GM18858 (cell line): ENCODE results near the gene RRAGC.
"Not testable (repeated sequence)": the region's sequence is repeated elsewhere in the genome, so short reads cannot be mapped to it uniquely, and the experiment has no call there.

Source experiments
- ATAC-seq: cut with Tn5 transposase; IDR thresholded peaks from one replicate; pipeline ENCODE4 v1.9.1; 2021; ENCODE audit not compliant: unreplicated experiment

Gene RRAGC

DNA sequence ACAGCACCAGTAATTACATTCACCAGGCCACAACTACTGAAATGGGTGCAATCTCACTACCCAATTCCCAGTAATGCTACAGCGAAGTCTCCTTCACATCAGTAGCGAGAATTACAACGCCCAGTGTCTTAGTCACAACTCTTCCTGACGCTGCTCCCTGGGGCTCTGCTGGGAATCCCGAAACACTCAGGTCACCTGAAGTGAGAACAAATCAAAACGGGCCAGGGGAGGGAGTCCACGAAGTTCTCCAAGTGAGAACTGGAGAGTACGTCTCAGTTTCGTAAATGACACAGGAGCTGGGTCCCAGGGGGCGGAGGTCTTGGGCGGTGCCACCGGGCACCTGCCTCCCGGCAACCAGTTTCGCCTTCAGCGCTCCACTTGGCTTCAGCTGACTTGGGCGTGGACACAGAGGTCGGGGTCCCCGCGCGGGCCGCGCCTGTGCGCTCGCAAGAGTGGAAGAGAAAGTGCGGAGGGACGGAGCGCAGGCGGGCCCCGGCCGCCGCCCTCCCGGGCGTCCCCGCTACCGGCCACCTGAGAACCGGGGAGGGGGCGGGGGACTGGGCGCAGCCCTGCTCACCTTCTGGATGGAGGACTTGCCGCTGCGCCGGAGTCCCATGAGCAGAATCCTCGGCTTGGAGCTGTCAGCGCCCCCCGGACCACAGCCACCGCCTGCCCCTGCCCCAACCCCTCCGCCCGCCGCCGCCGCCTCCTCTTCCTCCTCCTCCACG is 575 bp downstream of the RRAGC start:
- peak; percentile 28 for ATAC-seq

DNA sequence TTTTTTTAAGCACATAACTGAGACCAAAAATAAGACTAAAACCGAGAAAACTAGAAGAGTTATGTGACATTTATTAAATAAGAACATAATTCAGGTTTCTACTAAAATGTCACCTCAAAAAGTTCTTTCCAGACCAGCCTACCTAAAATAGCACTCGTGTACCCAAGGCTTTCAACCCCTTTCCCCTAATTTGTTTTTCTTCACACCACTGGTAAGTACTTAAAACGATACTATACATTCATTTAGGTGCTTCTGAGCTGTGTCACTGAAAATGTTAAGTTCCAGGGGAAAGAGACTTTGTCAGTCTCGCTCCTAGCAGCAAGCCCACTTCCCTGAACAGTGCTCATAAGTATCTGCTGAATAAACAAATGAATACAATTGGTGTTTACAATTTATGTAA is 6.8 kb downstream of the RRAGC start:
- ATAC-seq: peak; percentile 41

DNA sequence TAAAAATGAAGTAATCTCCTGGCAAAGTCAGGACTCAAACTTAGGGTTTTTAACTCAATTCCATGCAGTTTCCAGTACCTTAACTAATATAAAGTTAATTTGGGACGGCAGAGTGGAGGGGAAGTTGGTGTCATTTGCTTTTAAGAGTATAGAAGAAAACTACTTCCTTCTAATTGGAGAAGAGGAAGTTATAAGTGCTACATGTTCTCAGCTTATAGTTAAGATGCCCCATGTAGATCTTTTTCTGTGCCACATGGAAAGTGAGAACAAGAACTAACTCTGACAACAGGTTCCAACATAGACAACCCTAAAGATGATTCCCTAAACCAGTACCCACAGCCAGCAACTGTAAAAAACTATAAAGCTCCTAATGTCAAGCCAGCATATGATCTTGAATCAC is 11.5 kb downstream of the RRAGC start:
- ATAC-seq: no peak

DNA sequence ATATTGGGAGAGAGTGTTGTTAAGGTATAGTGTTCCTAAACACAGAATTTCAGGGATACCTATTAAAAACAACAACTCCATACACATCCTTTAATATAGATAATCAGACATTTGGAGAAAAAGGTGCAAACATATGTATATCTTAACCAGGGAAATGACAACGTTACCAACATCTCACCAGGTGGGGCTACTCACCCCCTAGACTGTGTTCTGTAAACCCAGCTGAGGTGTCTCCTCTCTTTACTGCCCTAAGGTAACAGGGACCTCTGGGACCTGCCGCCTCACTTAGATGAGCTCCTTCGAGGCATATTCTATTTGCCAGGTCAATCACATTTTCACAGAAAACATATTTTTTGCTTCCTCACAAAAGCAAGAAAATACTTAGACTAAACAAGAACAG is 13.4 kb downstream of the RRAGC start:
- no peak for ATAC-seq

DNA sequence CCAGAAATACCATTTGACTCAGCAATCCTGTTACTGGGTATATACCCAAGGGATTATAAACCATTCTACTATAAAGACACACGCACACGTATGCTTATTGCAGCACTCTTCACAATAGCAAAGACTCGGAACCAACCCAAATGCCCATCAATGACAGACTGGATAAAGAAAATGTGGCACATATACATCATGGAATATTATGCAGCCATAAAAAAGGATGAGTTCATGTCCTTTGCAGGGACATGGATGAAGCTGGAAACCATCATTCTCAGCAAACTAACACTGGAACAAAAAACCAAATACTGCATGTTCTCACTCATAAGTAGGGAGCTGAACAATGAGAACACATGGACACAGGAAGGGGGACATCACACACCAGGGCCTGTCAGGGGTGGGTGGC is 14.5 kb downstream of the RRAGC start:
- not testable (repeated sequence) for ATAC-seq

DNA sequence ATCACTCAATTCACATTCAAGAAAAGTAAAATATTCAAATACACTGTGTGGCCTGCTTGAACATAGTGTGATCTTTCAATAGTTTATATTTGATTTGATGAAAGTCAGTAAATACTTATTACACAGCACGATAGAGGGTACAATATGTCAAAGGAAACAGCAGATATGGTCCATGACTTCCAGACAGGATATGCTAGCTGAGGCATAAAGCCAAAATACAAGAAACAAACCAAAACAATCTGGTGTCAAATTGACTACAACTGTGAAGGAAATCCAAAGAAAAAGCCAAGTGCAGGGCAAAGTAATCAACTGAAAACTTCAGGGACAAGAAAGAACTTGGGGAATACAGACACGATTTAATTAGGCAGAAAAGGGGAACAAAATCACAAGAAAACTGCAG is 19.3 kb downstream of the RRAGC start:
- no peak for ATAC-seq

DNA sequence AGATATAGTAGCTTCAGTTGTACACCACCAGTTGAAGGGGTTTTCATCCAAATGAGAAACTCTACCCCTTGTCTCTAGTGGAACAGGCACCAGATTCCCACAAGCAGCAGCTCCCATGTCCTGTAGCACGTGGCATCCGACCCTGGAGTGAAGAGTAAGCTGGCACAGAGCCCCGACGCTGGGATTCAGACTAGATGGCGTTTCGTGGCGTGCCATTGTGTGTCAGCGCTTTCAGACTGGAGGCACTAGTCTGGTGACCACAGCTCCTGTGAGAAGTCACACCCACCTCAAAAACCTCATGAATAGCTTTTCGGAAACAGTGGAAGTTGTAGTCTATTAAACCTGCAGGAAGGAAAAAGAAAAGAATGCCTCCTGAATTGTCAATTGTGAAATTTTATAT is 20.2 kb downstream of the RRAGC start:
- no peak for ATAC-seq

DNA sequence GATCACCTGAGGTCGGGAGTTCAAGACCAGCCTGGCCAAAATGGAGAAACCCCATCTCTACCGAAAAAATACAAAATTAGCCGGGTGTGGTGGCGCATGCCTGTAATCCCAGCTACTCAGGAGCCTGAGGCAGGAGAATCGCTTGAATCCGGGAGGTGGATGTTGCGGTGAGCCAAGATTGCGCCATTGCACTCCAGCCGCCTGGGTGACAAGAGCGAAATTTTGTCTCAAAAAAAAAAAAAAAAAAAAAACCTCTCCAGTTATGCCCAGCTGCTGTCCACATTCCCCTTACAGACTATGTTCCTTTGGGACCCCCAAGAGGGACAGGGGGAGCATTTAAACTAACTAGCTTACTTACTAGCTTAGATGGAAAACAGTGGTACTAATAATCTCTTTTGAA is 23.3 kb downstream of the RRAGC start:
- not testable (repeated sequence) for ATAC-seq

DNA sequence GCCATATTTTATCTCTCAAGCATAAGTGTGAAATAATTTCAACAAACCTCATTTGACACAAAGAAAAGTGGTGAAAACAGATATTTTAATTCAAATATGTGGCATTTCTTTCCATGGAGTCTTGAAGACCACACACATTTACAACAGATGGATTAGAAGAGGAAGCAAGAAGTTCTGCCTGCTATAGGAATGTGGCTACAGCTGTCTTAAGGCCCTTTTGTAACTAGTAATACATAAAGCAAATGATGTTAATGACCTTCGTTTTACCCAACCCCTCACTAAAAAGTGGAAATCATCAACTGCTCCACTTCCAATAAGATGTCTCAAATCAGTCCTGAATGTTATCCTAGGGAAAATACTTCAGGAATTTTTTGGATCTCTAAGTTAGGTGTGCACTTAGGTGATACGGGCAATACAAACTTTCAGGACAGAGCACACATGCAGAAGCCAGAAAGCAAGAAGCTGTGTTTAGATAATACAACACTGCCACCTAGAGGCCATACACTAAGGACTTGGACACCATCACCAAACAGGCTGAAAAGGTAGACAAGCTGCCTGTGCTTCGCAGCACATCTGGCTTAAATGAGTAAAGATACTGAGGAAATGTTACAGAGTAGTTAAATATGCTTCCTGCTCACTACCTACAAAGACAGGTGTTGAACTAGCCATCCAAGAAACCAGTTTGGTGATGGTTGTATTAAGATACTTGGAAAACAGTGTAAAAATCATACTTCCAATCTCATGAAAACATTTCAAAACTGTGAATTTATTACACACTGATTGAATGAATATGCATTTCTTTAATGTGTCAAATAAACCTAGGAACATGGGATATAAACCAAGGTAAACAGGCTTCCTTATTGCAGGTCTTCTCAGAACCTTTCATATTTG is 24.4 kb downstream of the RRAGC start:
- ATAC-seq: no peak

DNA sequence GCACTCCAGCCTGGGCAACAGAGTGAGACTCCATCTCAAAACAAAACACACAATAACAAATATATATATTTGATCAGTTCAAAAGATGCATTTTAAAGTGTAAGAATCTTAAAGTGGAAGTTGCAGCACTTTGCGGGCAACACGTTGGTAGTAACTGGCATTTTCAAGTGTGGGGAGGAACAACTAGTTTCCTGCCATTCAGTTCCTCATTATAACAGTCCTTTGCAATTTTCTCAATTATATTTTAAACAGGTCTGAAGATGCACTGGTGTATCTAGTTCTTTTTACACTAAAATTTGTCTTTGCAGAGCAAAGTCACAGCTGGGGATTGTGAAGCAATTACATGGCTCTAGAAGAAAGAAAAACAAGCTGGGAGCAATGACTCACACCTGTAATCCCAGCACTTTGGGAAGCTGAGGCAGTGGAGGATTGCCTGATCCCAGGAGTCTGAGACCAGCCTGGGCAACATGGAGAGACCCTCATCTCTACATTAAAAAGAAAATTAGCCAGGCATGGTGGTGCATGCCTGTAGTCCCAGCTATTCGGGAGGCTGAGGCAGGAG is 25.3 kb downstream of the RRAGC start:
- no peak for ATAC-seq

DNA sequence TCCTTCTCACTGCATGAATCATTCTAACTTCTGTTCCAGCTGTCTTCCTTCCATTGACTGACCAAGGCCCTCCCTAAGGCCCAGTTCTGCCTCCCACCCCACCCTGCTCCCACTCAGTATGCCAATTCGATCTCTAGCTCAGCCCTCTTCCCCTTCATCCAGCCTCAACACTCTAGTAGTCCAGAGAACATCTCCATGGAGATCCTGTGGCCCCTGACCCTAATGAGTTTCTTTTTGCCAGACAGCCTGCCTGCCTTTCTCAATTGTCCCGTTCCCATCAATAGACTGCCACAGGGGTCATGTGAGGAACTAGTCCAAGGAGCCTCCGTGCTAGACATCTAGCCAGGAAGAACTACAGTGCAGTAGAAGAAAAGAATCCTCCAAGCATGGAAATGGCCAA is 26.4 kb downstream of the RRAGC start:
- ATAC-seq: no peak

DNA sequence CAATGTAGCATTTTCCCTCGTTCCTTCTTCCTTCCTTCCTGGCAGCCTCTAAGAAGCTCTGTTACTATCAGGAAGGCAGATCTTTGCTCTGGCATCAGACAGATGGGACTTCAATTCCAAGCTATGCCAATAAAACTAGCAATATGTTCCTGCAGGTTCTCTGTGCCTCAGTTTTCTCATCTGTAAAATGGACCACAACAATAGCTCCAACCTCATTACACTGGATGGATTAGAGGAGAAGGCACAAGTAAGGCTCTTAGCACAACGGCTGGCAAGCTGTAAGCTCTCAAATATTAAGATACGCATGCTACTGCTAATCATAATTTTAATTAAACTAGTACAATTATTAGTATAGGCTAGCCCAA is 27.2 kb downstream of the RRAGC start:
- no peak for ATAC-seq

DNA sequence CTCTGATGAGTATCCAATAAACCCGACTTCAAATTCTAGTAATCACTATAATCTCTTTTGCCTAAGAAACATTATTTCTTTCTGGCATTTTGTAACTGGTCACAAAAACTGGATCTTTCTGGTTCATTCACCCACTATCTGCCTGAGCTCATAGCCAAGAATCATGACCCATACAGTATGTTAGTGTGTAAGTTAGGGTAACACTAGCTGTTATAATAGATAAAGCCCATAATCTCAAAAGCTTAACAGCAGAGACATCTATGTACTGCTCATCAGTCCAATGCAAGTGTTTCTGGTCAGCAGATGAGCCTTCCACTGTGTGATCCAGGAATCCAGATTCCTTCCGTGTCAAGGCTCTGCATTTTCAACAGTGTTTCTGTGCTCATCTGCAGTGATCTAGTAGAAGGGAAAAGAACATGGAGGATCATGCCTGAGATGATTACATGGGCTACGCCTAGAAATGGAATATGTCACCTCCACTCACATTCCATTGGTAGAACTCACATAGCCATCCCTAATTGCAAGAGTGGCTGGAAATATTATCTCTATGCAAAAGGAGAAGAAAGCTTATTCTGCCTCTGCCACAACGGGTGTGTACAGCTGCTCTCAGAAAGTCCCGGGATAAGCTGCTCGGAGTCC is 27.7 kb downstream of the RRAGC start:
- ATAC-seq: no peak

DNA sequence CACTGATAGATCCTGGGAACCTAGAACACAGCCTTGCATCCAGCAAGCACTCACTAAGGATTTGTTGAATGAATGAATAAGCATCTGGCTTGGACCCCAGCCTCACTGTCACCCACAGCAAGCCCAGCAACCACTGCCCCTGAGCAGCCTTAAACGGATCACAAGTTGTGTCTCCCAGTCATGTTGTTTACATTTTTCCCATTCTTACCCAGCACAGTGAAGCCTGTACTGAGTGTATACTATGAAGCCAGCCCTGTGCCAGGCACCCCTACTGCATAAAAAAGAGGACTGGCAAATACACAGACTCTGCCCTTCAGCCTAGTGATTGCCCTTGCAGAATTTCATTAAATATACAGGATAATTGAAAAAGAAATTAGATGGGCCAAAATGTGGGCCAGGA is 30.2 kb downstream of the RRAGC start:
- ATAC-seq: no peak

DNA sequence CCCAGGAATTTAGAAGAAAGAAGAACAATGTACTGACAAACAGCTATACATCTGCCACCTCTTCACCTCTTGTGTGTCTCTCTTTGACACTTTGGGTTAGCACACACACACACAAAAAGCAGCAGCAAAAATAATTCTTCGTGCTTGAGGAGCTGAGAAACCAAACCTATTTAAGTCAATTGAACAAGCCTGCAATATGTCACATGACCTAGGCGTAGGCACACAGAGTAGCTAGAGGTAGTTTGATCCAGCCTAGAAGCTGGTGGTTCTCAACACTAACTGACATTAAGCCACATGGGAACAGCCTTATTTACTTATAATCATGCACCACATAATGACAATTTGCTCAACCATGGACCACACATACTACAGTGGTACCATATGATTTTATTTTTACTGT is 32.3 kb downstream of the RRAGC start:
- no peak for ATAC-seq

DNA sequence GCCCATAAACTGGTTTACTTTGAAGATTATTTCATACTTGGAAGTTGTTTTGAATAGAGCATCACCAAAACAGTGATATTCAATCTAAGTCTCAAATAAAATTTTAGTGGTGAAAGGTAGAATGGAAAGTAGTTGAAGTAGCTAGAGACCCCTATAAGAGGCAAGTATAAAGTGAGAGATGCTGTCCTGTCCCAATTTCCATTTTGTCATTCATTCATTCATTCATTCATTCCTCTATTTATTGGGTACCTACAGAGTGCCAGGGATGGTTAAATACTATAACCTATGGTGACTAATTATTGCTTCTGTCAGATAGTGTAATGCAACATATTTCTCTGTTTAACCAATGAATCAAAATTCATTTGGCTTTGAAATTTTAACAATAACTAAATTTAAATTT is 32.7 kb downstream of the RRAGC start:
- no peak for ATAC-seq

DNA sequence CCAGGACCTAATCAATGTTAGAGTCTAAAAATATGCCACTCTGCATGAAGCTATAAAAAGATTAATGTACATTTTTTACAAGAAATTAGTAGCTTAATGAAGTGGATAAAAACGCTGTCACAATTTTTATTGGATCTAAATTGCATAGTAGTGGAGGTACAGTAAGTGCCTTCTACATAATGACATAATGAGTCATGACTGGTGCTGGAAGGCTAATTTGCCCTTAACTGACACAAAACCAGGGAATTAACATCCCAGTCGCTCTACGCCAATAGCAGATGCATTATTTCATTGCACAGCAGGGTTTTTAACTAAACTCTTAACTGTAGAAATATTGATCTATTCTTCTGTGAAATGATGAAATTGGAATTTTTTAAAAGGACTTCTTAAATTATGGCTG is 33.3 kb downstream of the RRAGC start:
- ATAC-seq: no peak

DNA sequence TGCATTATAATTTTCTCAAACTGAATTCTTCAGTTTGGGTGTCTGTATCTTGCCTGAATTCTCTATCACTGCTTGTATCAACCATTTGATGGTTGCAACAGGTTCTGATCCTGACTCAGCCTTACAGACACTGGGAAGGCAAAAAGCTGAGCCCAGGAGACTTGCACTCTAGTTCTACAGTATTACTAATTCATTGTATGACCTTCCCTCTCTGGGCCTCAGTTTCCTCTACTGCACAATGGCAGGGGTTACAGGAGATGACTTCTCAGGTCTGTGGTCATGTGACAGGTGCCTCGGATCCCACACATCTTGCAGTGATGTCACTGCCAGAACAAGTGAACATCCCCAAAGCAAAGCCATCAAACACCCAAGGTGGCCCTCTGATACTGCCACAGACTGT is 38.7 kb downstream of the RRAGC start:
- no peak for ATAC-seq

DNA sequence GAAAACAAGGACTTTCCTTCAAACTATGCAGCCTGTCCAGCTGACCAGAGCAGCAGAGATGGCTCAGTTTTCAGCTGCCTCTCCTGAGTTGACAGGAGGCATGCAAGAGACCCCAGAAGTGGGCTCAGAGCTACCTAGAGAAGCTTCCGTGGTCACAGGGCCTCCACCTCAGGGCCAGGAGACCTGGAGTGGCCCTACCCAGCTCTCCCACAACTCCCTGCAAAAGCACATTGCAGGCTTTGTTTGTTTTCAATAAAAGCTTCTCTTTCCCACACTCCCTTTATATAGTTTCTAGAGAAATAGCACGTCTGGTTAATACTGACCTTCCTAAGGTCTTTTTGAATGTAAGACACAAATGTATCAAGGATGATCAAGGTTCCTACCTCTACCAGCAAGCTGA is 40.1 kb downstream of the RRAGC start:
- no peak for ATAC-seq

DNA sequence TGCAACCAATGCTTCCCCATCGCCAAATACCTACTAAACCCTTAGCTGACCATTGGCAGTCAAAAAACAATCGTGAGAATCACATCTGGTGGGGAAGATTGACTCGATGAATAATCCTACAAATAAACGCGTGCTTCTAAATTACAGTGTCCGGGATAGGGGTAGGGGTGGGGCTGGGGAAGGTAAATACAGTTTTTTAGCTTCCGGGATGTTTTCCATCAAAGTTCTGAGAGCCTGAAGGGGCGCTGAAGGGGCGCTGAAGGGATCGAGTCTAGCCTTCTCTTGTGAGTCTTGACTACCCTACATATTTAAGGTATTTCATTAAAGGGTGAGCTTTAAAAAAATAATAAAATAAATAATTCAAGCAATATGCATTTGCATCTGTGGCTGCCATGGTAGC is 40.5 kb downstream of the RRAGC start:
- ATAC-seq: no peak

DNA sequence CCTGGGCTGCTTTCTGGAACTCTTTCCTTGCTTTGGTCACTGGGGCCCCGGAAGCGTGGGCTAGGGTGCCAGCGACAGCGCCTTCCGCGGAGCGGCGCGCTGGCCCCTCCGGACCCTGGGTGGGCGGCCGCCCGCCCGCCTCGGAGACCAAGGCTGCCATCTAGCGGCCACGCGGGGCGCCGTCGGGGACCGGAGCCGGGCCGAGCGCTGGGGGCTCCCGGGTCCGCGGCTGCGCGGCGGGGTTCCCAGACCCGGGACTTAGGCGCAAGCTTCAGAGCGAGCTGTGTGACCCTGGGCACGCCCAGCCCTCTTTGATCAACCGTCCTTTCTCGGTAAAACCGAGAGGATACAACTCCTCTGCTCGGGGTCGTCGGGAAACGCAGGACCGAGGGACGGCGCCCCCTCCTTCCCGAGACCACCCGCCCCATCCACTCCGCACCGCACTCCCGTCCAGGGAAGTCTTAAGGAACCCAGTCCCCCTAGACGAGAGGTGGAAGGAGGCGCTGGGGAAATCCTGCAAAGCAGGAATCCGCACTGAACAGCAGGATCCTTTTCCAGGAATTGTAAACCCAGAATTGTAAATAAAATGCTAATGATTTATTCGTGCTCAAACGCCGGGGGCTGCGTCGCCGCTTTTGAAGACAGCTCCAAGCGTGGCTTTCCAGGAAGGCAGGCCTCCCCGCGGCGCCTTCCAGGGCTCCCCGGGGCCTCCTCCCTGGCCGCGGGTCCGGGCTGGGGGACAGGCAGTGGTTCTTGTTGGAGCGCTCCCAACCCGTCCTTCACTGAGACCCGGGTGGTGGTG is 41.2 kb downstream of the RRAGC start:
- no peak for ATAC-seq
